DOHH2 (cell line): ENCODE data around the gene GPR21.

Experiments used
- H3F3A ChIP-seq: fragments of 200-600 bp; sonication (generic), shearing (Covaris generic); 2 replicates; pipeline ENCODE4 v1.6.0; 2016; ENCODE audit warnings: antibody characterized with exemption, mild to moderate bottlenecking; ENCODE audit not compliant: control insufficient read depth, insufficient read depth
- H3K27ac ChIP-seq: fragments of 200-600 bp; sonication (generic); 2 replicates; pipeline ENCODE4 v1.5.1; 2014; ENCODE audit warnings: low read depth, mild to moderate bottlenecking, low read length, moderate library complexity
- H3K27me3 ChIP-seq: fragments of 200-600 bp; sonication (generic); 2 replicates; pipeline ENCODE4 v1.6.1; 2014; ENCODE audit warnings: mild to moderate bottlenecking, low read length, mixed read lengths; ENCODE audit not compliant: control insufficient read depth
- H3K36me3 ChIP-seq: fragments of 200-600 bp; sonication (generic); 2 replicates; pipeline ENCODE4 v1.6.1; 2014; ENCODE audit warnings: mild to moderate bottlenecking, low read length, moderate library complexity, mixed read lengths; ENCODE audit not compliant: control insufficient read depth
- H3K4me1 ChIP-seq: fragments of 200-600 bp; sonication (generic); 2 replicates; pipeline ENCODE4 v1.6.1; 2014; ENCODE audit warnings: mild to moderate bottlenecking, low read length, mixed read lengths; ENCODE audit not compliant: control insufficient read depth
- H3K4me2 ChIP-seq: fragments of 200-600 bp; sonication (generic); 2 replicates; pipeline ENCODE4 v1.6.0; 2014; ENCODE audit warnings: mild to moderate bottlenecking, low read length, moderate library complexity
- H3K4me3 ChIP-seq: fragments of 200-600 bp; sonication (generic); 2 replicates; pipeline ENCODE4 v1.5.1; 2014; ENCODE audit warnings: mild to moderate bottlenecking, low read length, mixed read lengths
- H3K79me2 ChIP-seq: fragments of 200-600 bp; sonication (generic); 2 replicates; pipeline ENCODE4 v1.6.1; 2014; ENCODE audit warnings: mild to moderate bottlenecking, low read length, mixed read lengths; ENCODE audit not compliant: control insufficient read depth
- H3K9me2 ChIP-seq: fragments of 200-600 bp; sonication (generic); replicated peaks from 2 replicates; pipeline ENCODE4 v1.6.1; 2014; ENCODE audit warnings: mild to moderate bottlenecking, low read length, mixed read lengths; ENCODE audit not compliant: control insufficient read depth
- H3K9me3 ChIP-seq: fragments of 200-600 bp; sonication (generic); 2 replicates; pipeline ENCODE4 v1.6.1; 2014; ENCODE audit warnings: antibody characterized with exemption, low read length, mixed read lengths; ENCODE audit not compliant: control insufficient read depth, insufficient read depth
- H4K20me1 ChIP-seq: fragments of 200-600 bp; sonication (generic); 2 replicates; pipeline ENCODE4 v1.6.0; 2014; ENCODE audit warnings: low read depth, mild to moderate bottlenecking, antibody characterized with exemption, low read length, moderate library complexity; ENCODE audit not compliant: control insufficient read depth, insufficient read depth
- CTCF ChIP-seq: fragments of 200-600 bp; sonication (generic); IDR thresholded peaks from one replicate; pipeline ENCODE4 v1.5.1; 2014; ENCODE audit warnings: antibody characterized with exemption, mild to moderate bottlenecking, low read depth, low read length; ENCODE audit not compliant: poor library complexity, severe bottlenecking
- EZH2phosphoT487 ChIP-seq: fragments of 200-600 bp; sonication (generic); IDR thresholded peaks from 2 replicates; pipeline ENCODE4 v1.6.1; 2017; ENCODE audit warnings: borderline replicate concordance, mild to moderate bottlenecking, antibody characterized with exemption, low read length, moderate library complexity, mixed read lengths

The GPR21 gene

GRCh38 chr9:123048748-123049147 lies 15.3 kb downstream of the GPR21 start:
- Histone ChIP-seq H3K4me2 (no peak overlapping the region), H3K9me2 (no peaks in the 10 kb centered on the region), H3F3A (peaks cover 8% of the 10 kb centered on the region; the same call in 1 of the 2 replicates), H3K4me1 (peaks cover 17% of the 10 kb centered on the region), H3K9me3 (no peaks in the 10 kb centered on the region), H3K27ac (no peak overlapping the region), H3K36me3 (peaks cover 2% of the 10 kb centered on the region; the same call in 1 of the 2 replicates), H3K4me3 (no peak overlapping the region), H3K27me3 (no peaks in the 10 kb centered on the region), H4K20me1 (no peaks in the 10 kb centered on the region), H3K79me2 (no peaks in the 10 kb centered on the region)
- TF ChIP-seq CTCF (no peak), EZH2phosphoT487 (no peak)

- peaks cover 20% of the 10 kb centered on the region for H3K4me1 ChIP-seq
- H3F3A ChIP-seq, result peaks cover 8% of the 10 kb centered on the region; the same call in 1 of the 2 replicates
- H3K27me3 ChIP-seq, result no peaks in the 10 kb centered on the region
- no peak overlapping the region for H3K27ac ChIP-seq
- no peaks in the 10 kb centered on the region for H3K9me3 ChIP-seq
- no peaks in the 10 kb centered on the region for H3K9me2 ChIP-seq
- peaks cover 8% of the 10 kb centered on the region for H3K36me3 ChIP-seq
- no peak overlapping the region for H3K4me2 ChIP-seq
- no peak overlapping the region for H3K4me3 ChIP-seq
- H4K20me1 ChIP-seq, result no peaks in the 10 kb centered on the region
- no peaks in the 10 kb centered on the region for H3K79me2 ChIP-seq
- no peak for TF ChIP-seq EZH2phosphoT487
- no peak for TF ChIP-seq CTCF
Observed at GRCh38 chr9:123049589-123050222, 16.2 kb downstream of the GPR21 start.

GRCh38 chr9:123053046-123053445 lies 19.6 kb downstream of the GPR21 start:
- Histone ChIP-seq H3K36me3 (peaks cover 15% of the 10 kb centered on the region), H3K9me3 (no peaks in the 10 kb centered on the region), H3K79me2 (no peaks in the 10 kb centered on the region), H3K27ac (no peak overlapping the region), H3K4me2 (no peak overlapping the region), H3F3A (peaks cover 8% of the 10 kb centered on the region; the same call in 1 of the 2 replicates), H3K27me3 (no peaks in the 10 kb centered on the region), H3K9me2 (no peaks in the 10 kb centered on the region), H4K20me1 (no peaks in the 10 kb centered on the region), H3K4me3 (no peak overlapping the region), H3K4me1 (peaks cover 20% of the 10 kb centered on the region)
- TF ChIP-seq EZH2phosphoT487 (no peak), CTCF (no peak)
